Measurements from ENCODE around the gene FFAR2. TPM values are rescaled to one million over a fixed set of nuclear protein-coding genes. Genes with fewer than 3 reads are reported as not detected.

The FFAR2 gene
- total and polyA plus RNA-seq, 2 donors from 2014 or later: 0.22 TPM; not detected in 1

GRCh38 chr19:35486268-35486708 is 38.2 kb downstream of the FFAR2 start:
- no peak overlapping the region for H3K4me3 ChIP-seq (ENCODE audit: low read length in 3 of 3)
- DNase-seq (no peak), FAIRE-seq (no peak)
- no peaks in the 10 kb centered on the region for H3K4me1 ChIP-seq (ENCODE audit: control insufficient read depth in 2 of 3, insufficient read depth in 2 of 3, low read depth in 1 of 3, low read length in 3 of 3)
- intact Hi-C loops (cut with DNase I): no loop called here
- H3K27ac ChIP-seq (ENCODE audit: low read depth in 2 of 2, low read length in 2 of 2): no peak overlapping the region
- no peaks in the 10 kb centered on the region for H3K36me3 ChIP-seq (ENCODE audit: control insufficient read depth in 2 of 3, insufficient read depth in 3 of 3, low read length in 3 of 3)
- TF ChIP-seq CTCF (IDR thresholded peaks at IDR 0.05; ENCODE audit: borderline replicate concordance, extremely low read depth, insufficient read depth): no peak
- H3K27me3 ChIP-seq (ENCODE audit: control insufficient read depth, insufficient read depth, low read length): peaks cover 2% of the 10 kb centered on the region
- no peak overlapping the region for H3K9ac ChIP-seq (ENCODE audit: low read length in 3 of 3)
- no peaks in the 10 kb centered on the region for H3K9me3 ChIP-seq (ENCODE audit: control insufficient read depth in 2 of 3, insufficient read depth in 1 of 3, low read length in 3 of 3)

DNA sequence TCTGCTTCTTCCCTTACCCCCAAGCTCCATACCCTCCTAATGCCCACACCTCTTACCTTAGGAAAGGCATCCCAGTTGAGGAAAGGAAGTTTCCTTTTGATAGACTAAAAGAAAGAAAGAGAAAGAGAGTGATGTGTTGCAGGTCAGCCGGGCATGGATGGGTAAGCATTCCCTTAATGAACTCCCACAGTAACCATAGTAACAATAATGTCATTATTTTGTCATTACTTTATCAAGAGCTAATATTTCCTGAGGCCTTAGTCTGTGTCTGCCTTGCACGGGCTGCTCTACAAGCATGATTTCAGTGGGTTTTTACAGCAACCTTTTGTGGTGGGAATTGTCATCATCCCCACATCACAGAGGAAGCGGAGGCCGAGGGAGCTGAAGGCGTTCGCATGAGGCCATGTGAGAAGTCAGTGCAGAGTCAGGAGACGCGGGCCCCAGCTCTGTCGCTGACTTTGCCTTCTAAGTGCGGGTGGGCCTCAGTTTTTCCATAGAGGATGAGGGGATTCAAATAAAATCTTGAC is 39.7 kb downstream of the FFAR2 start:
- DNase-seq (no peak), FAIRE-seq (no peak)
- TF ChIP-seq CTCF (IDR thresholded peaks at IDR 0.05; ENCODE audit: borderline replicate concordance, extremely low read depth, insufficient read depth): no peak
- Histone ChIP-seq H3K4me3 (ENCODE audit: low read length in 3 of 3) (no peak overlapping the region), H3K27me3 (ENCODE audit: control insufficient read depth, insufficient read depth, low read length) (peaks cover 2% of the 10 kb centered on the region), H3K36me3 (ENCODE audit: control insufficient read depth in 2 of 3, insufficient read depth in 3 of 3, low read length in 3 of 3) (no peaks in the 10 kb centered on the region), H3K9me3 (ENCODE audit: control insufficient read depth in 2 of 3, insufficient read depth in 1 of 3, low read length in 3 of 3) (no peaks in the 10 kb centered on the region), H3K4me1 (ENCODE audit: control insufficient read depth in 2 of 3, insufficient read depth in 2 of 3, low read depth in 1 of 3, low read length in 3 of 3) (no peaks in the 10 kb centered on the region), H3K9ac (ENCODE audit: low read length in 3 of 3) (no peak overlapping the region), H3K27ac (ENCODE audit: low read depth in 2 of 2, low read length in 2 of 2) (no peak overlapping the region)
- intact Hi-C loops (cut with DNase I): no loop called here

GRCh38 chr19:35488677-35489076 is 40.6 kb downstream of the FFAR2 start:
- H3K9me3 ChIP-seq (ENCODE audit: control insufficient read depth in 2 of 3, insufficient read depth in 1 of 3, low read length in 3 of 3): no peaks in the 10 kb centered on the region
- H3K9ac ChIP-seq (ENCODE audit: low read length in 3 of 3): no peak overlapping the region
- H3K27ac ChIP-seq (ENCODE audit: low read depth in 2 of 2, low read length in 2 of 2): no peak overlapping the region
- H3K36me3 ChIP-seq (ENCODE audit: control insufficient read depth in 2 of 3, insufficient read depth in 3 of 3, low read length in 3 of 3): no peaks in the 10 kb centered on the region
- peaks cover 2% of the 10 kb centered on the region for H3K27me3 ChIP-seq (ENCODE audit: control insufficient read depth, insufficient read depth, low read length)
- H3K4me3 ChIP-seq (ENCODE audit: low read length in 3 of 3): no peak overlapping the region
- no peaks in the 10 kb centered on the region for H3K4me1 ChIP-seq (ENCODE audit: control insufficient read depth in 2 of 3, insufficient read depth in 2 of 3, low read depth in 1 of 3, low read length in 3 of 3)
- no peak for TF ChIP-seq CTCF (IDR thresholded peaks at IDR 0.05; ENCODE audit: borderline replicate concordance, extremely low read depth, insufficient read depth)
- FAIRE-seq (no peak), DNase-seq (no peak)
- intact Hi-C loops (cut with DNase I): no loop called here

- Histone ChIP-seq H3K9ac (ENCODE audit: low read length in 3 of 3) (no peak within 1 kb of the TSS), H3K27me3 (ENCODE audit: control insufficient read depth, insufficient read depth, low read length) (peaks cover 2% of the 10 kb centered on the region), H3K36me3 (ENCODE audit: control insufficient read depth in 2 of 3, insufficient read depth in 3 of 3, low read length in 3 of 3) (no peaks in the 10 kb centered on the region), H3K9me3 (ENCODE audit: control insufficient read depth in 2 of 3, insufficient read depth in 1 of 3, low read length in 3 of 3) (no peaks in the 10 kb centered on the region), H3K27ac (ENCODE audit: low read depth in 2 of 2, low read length in 2 of 2) (no peak within 1 kb of the TSS), H3K4me3 (ENCODE audit: low read length in 3 of 3) (no peak within 1 kb of the TSS), H3K4me1 (ENCODE audit: control insufficient read depth in 2 of 3, insufficient read depth in 2 of 3, low read depth in 1 of 3, low read length in 3 of 3) (peaks cover 0 to 3% (median 0%) of the 10 kb centered on the region in 3 donors)
- FAIRE-seq (no peak), DNase-seq (no peak)
- no peak for TF ChIP-seq CTCF (IDR thresholded peaks at IDR 0.05; ENCODE audit: borderline replicate concordance, extremely low read depth, insufficient read depth)
- intact Hi-C loops (cut with DNase I): no loop called here
Measured at GRCh38 chr19:35490364-35490763, 42.3 kb downstream of the FFAR2 start, which contains the start of gene KRTDAP. TSS of gene KRTDAP (minus strand) at chr19:35490464. CDS start at chr19:35490442, 22 bp downstream.
